GM12878 (cell line): ENCODE results near the gene HMGB2. TPM values are rescaled to one million over a fixed set of nuclear protein-coding genes. Genes with fewer than 3 reads are reported as not detected.

ENCODE experiments used
- IRF4 ChIP-seq: IDR thresholded peaks from 2 replicates; pipeline ENCODE4 v1.6.1; 2011; ENCODE audit warnings: low read depth, low read length
- KAT2A ChIP-seq: conservative IDR thresholded peaks from 2 replicates; pipeline ENCODE4 v1.6.1; 2011; ENCODE audit warnings: low read depth, low read length; ENCODE audit not compliant: control insufficient read depth
- MTA2 ChIP-seq: fragments of 450-650 bp; IDR thresholded peaks from 2 replicates; pipeline ENCODE4 v1.6.1; 2016; ENCODE audit warnings: low read depth, mild to moderate bottlenecking, moderate library complexity
- NBN ChIP-seq: fragments of 450-650 bp; IDR thresholded peaks from 2 replicates; pipeline ENCODE4 v1.6.1; 2016
- RBBP5 ChIP-seq: fragments of 200-600 bp; sonication (generic); conservative IDR thresholded peaks from 2 replicates; pipeline ENCODE4 v1.6.1; 2016
- SMAD5 ChIP-seq: IDR thresholded peaks from 2 replicates; pipeline ENCODE4 v1.6.1; 2016; ENCODE audit warnings: antibody characterized with exemption, low read depth
- SPI1 ChIP-seq: IDR thresholded peaks from 2 replicates; pipeline ENCODE4 v1.6.1; 2011; ENCODE audit warnings: low read depth, mild to moderate bottlenecking, low read length, moderate library complexity, borderline replicate concordance; ENCODE audit not compliant: insufficient read depth
- TBL1XR1 ChIP-seq: IDR thresholded peaks from 2 replicates; pipeline ENCODE4 v1.6.1; 2012; ENCODE audit warnings: low read depth, low read length, improper control_type of control experiment
- YBX1 ChIP-seq: fragments of 450-650 bp; IDR thresholded peaks from 2 replicates; pipeline ENCODE4 v1.6.1; 2016; ENCODE audit warnings: antibody characterized with exemption
- ZSCAN29 ChIP-seq: fragments of 450-650 bp; IDR thresholded peaks from 2 replicates; pipeline ENCODE4 v1.6.1; 2017; ENCODE audit warnings: mild to moderate bottlenecking, moderate library complexity
- polyA plus RNA-seq, 11 experiments: library from polyadenylated mRNA; depleted of rRNA in 4 of 11; unstranded in 6 of 11; stranded (reverse) in 5 of 11; fragments of >200 nt; fragmentation: Nextera tagmentation in 4 of 11; fragmentation: Illumina TruSeq in 1 of 11; extraction: Ambion mirVana in 4 of 11; extraction: Trizol in 1 of 11; gene quantifications; 1 replicate in 1 of 11; 2 replicates in 10 of 11; pipeline versions ENCODE4 v1.2.1 to v1.2.3, GENCODE V29; 2011 to 2016; ENCODE audit warnings: inconsistent platforms in 2 of 11, missing spikeins in 2 of 11, low read depth in 1 of 11
- total RNA-seq, 4 experiments: library from RNA; depleted of rRNA in 3 of 4; stranded (reverse); fragments of >200 nt in 3 of 4; fragmentation: Illumina TruSeq in 1 of 4; extraction: Trizol in 1 of 4; gene quantifications; 2 replicates each; pipeline versions ENCODE4 v1.2.1 to v1.2.3, GENCODE V29; 2013 to 2021
- TF ChIP-seq, protein P1 (sequence below), 3 experiments: IDR thresholded peaks in 2 of 3; conservative IDR thresholded peaks in 1 of 3; 2 replicates each; pipeline ENCODE4 v1.5.1; 2011; ENCODE audit warnings: low read depth in 3 of 3, low read length in 3 of 3, mild to moderate bottlenecking in 3 of 3, control low read depth in 2 of 3, moderate library complexity in 2 of 3, inconsistent platforms in 1 of 3, mixed read lengths in 1 of 3; ENCODE audit not compliant: control insufficient read depth in 2 of 3, insufficient read depth in 1 of 3; ENCODE audit errors: extremely low read depth in 1 of 3
- TF ChIP-seq, protein P2 (sequence below): fragments of 450-650 bp; formaldehyde crosslinking; IDR thresholded peaks from 2 replicates; pipeline ENCODE4 v1.5.0; 2022; ENCODE audit warnings: mild to moderate bottlenecking, missing genetic modification characterization
- TF ChIP-seq, protein P3 (sequence below): IDR thresholded peaks from 2 replicates; pipeline ENCODE4 v1.6.1; 2011; ENCODE audit warnings: low read depth, mild to moderate bottlenecking, low read length, moderate library complexity, borderline replicate concordance; ENCODE audit errors: extremely low read depth
- TF ChIP-seq, protein P4 (sequence below): IDR thresholded peaks from 2 replicates; pipeline ENCODE4 v1.6.1; 2012; ENCODE audit warnings: low read depth, low read length, improper control_type of control experiment
- TF ChIP-seq, protein P5 (sequence below): fragments of 450-650 bp; IDR thresholded peaks from 2 replicates; pipeline ENCODE4 v1.6.1; 2017; ENCODE audit warnings: mild to moderate bottlenecking, moderate library complexity

The HMGB2 gene
- total and polyA plus RNA-seq, 10 of the 15 experiments (the other 5 are each of a cell fraction or from before 2014, with no cell fraction given) = 260 to 961 (median 668) TPM

DNA sequence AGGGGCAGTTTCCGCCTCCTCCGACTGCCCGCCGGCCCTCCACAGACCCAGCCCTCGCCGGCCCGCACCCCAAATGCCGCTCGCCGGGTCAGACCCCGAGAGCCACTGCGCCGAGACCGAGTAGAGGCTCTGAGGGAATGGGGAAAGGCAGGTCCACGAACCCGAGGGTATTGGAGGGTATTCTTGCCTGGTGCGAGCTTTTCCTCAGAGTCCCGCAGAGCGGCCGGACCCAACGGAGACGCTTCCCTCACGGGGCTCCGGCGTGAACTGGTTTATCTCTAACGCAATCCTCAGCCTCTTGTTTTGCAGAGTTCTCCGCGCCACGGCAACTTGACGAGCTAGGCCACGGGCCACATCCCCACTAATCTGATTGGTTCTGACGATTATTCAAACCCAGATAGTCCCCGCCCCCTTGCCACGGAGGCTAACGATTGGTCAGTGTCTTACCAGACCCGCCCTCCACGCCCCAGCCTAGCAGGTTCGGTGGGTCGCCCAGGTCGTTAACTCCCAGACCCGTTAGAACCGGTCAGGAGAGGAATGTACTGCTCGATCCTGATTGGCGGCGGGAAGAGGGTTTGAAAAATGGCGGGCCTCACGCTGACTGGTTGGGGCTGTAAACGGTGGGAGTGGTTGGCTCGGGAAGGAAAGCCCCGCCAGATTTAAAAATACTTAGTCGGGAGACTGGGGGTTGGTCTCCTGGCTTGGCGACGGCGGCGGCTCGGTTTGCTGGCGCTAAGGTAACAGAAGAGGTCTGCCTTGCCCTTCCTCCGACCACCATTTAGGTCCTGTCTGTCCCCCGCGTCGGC, at the start of gene HMGB2 (continued):
- TF ChIP-seq, protein P1, sequence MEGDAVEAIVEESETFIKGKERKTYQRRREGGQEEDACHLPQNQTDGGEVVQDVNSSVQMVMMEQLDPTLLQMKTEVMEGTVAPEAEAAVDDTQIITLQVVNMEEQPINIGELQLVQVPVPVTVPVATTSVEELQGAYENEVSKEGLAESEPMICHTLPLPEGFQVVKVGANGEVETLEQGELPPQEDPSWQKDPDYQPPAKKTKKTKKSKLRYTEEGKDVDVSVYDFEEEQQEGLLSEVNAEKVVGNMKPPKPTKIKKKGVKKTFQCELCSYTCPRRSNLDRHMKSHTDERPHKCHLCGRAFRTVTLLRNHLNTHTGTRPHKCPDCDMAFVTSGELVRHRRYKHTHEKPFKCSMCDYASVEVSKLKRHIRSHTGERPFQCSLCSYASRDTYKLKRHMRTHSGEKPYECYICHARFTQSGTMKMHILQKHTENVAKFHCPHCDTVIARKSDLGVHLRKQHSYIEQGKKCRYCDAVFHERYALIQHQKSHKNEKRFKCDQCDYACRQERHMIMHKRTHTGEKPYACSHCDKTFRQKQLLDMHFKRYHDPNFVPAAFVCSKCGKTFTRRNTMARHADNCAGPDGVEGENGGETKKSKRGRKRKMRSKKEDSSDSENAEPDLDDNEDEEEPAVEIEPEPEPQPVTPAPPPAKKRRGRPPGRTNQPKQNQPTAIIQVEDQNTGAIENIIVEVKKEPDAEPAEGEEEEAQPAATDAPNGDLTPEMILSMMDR (IDR thresholded peaks at IDR 0.05 in 2 of 3, conservative IDR thresholded peaks at IDR 0.05 in 1 of 3; ENCODE audit: control insufficient read depth in 2 of 3, extremely low read depth in 1 of 3, insufficient read depth in 1 of 3, low read depth in 3 of 3, low read length in 3 of 3) = no peak
- TF ChIP-seq, protein P2, sequence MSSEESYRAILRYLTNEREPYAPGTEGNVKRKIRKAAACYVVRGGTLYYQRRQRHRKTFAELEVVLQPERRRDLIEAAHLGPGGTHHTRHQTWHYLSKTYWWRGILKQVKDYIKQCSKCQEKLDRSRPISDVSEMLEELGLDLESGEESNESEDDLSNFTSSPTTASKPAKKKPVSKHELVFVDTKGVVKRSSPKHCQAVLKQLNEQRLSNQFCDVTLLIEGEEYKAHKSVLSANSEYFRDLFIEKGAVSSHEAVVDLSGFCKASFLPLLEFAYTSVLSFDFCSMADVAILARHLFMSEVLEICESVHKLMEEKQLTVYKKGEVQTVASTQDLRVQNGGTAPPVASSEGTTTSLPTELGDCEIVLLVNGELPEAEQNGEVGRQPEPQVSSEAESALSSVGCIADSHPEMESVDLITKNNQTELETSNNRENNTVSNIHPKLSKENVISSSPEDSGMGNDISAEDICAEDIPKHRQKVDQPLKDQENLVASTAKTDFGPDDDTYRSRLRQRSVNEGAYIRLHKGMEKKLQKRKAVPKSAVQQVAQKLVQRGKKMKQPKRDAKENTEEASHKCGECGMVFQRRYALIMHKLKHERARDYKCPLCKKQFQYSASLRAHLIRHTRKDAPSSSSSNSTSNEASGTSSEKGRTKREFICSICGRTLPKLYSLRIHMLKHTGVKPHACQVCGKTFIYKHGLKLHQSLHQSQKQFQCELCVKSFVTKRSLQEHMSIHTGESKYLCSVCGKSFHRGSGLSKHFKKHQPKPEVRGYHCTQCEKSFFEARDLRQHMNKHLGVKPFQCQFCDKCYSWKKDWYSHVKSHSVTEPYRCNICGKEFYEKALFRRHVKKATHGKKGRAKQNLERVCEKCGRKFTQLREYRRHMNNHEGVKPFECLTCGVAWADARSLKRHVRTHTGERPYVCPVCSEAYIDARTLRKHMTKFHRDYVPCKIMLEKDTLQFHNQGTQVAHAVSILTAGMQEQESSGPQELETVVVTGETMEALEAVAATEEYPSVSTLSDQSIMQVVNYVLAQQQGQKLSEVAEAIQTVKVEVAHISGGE (CRISPR knock-in tag) = no peak
- TF ChIP-seq, protein P3, sequence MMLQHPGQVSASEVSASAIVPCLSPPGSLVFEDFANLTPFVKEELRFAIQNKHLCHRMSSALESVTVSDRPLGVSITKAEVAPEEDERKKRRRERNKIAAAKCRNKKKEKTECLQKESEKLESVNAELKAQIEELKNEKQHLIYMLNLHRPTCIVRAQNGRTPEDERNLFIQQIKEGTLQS = no peak
- TF ChIP-seq SMAD5 (peak; percentile 96), TBL1XR1 (no peak), NBN (peak; percentile 67), RBBP5 (no peak), MTA2 (no peak), YBX1 (no peak), ZSCAN29 (no peak), IRF4 (no peak), SPI1 (no peak), KAT2A (no peak)
- TF ChIP-seq, protein P4, sequence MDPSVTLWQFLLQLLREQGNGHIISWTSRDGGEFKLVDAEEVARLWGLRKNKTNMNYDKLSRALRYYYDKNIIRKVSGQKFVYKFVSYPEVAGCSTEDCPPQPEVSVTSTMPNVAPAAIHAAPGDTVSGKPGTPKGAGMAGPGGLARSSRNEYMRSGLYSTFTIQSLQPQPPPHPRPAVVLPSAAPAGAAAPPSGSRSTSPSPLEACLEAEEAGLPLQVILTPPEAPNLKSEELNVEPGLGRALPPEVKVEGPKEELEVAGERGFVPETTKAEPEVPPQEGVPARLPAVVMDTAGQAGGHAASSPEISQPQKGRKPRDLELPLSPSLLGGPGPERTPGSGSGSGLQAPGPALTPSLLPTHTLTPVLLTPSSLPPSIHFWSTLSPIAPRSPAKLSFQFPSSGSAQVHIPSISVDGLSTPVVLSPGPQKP = peak; percentile 47; the same call in 1 of the 2 replicates
- TF ChIP-seq, protein P5, sequence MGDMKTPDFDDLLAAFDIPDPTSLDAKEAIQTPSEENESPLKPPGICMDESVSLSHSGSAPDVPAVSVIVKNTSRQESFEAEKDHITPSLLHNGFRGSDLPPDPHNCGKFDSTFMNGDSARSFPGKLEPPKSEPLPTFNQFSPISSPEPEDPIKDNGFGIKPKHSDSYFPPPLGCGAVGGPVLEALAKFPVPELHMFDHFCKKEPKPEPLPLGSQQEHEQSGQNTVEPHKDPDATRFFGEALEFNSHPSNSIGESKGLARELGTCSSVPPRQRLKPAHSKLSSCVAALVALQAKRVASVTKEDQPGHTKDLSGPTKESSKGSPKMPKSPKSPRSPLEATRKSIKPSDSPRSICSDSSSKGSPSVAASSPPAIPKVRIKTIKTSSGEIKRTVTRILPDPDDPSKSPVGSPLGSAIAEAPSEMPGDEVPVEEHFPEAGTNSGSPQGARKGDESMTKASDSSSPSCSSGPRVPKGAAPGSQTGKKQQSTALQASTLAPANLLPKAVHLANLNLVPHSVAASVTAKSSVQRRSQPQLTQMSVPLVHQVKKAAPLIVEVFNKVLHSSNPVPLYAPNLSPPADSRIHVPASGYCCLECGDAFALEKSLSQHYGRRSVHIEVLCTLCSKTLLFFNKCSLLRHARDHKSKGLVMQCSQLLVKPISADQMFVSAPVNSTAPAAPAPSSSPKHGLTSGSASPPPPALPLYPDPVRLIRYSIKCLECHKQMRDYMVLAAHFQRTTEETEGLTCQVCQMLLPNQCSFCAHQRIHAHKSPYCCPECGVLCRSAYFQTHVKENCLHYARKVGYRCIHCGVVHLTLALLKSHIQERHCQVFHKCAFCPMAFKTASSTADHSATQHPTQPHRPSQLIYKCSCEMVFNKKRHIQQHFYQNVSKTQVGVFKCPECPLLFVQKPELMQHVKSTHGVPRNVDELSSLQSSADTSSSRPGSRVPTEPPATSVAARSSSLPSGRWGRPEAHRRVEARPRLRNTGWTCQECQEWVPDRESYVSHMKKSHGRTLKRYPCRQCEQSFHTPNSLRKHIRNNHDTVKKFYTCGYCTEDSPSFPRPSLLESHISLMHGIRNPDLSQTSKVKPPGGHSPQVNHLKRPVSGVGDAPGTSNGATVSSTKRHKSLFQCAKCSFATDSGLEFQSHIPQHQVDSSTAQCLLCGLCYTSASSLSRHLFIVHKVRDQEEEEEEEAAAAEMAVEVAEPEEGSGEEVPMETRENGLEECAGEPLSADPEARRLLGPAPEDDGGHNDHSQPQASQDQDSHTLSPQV = no peak
